ENCODE data around the gene SLC16A3.
A peak's percentile ranks its signal among the peaks of the same experiment; 100 is the strongest.
"Not testable (repeated sequence)": the region's sequence is repeated elsewhere in the genome, so short reads cannot be mapped to it uniquely, and the experiment has no call there.

The SLC16A3 gene

DNA sequence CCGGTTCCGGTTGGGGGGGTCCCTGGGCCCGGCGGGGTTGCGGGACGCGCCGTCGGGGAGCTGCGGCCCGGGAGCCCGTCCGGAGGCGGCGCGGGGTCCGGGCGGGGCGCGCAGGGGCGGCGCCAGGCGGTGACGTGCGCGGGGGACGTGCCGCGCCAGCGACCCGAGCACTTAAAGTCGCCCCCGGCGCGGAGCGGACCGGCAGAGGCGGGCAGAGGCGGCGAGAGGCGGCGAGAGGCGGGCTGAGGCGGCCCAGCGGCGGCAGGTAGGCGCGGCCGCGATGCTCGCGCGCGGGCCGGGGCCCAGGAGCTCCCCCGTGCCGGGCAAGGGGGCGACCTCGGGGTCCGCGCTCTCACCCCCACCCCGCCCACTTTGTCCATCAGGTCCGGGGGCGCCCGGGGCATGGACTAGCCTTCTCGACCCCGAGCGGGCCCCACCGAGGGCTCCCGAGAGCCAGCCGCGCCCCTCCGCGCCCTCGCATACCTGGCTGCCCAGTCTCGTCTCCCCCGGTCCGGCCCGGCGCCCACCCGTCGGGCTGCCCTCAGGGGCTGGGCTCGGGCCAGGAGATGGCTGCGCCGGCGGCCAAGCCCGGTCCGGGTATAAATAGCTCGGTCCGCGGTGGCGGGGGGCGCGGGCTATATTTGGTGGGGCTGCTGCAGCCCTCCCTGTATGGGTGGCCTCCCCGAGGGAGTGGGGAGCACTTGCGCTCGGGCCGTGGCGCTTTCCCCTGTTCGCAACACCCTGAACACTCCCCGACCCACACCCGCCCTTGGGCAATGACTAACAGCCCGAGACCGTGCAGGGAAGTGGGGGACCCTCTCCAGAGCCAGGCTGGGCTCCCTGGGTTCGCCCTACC is at the start of gene SLC16A3:
TSS of gene SLC16A3 (plus strand) at position 201 of the 856 bp plus-strand sequence. CDS start 6,967 bp downstream, outside the sequence.
- no peak for DNase-seq (ENCODE audit: low read depth in 2 of 2)

DNA sequence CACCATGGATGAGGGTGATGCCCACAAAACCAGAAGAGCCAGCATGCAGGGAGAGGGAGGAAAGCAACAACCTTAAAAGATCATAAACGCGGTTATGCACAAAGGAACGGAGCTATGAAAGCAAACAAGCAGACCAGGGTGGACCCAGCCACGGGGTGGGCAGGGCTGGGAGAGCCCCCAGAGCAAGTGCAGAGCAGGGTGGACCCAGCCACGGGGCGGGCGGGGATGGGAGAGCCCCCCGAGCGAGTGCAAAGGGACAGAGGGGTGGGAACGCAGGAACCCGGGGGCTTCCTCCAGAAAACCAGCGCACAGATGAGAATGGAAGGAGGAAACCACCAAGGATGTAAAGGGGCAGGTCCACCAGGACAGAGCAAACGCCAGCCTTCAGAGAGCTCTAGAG is 49.4 kb upstream of the SLC16A3 start:
- DNase-seq (ENCODE audit: low read depth in 2 of 2) = no peak

DNA sequence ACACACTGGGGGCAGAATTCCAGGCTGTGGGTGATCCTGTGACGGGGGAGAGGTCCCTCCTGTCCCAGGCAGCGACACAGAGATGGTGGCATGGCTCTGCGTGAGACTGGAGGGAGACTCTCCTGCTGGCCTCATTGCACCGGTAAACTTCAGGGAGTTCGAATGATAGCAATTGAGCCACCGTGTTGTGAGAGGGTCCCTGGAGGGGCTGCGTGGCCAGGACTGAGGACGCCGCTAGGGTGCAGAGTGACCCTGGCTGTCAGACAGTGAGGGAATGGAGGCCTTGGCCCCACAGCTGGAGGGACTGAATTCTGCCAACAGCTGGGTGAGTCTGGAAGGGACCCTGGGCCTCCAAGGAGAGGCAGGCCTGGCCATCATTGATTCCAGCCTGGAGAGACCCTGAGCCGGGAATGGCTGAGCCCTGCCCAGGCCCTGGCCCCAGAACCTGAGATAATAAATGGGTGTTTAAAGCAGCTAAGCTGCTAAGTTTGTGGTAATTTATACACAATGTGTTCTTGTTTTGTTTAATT is 48.8 kb upstream of the SLC16A3 start:
- DNase-seq (ENCODE audit: low read depth in 2 of 2) = no peak

DNA sequence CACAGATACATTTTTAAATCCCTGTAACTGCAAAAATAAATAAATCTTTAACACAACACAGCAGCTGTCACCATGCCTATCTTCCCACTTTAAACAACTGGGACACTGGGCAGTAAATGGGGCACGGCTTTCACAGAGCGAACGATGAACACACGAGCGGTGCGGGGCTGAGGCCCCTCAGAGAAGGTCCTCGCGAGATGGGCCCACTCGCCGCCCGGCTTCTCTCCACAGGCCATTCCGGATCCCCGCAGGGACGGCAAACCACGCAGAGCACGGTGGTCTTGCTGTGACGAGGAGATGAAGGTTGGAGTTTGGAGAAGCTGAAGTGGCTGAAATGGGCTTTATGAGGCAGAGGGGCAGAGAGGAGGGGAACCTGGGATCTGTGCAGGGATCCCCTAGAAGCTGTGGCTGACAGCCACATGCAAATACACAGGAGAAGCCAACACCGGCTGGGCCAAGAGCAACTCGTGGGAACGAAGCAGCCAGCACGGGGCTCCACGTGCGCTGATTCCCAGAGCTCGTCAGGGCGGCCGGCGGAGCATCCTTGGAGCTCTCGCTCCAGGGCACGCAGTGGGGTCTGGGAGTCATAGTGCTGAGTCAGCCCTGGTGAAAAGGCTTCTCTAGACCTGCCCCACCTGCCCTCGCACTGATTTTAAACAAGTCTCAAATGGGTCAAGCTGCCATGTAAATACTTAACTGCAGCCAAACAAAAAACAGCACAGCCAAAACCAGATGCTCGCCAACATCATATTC is 47.9 kb upstream of the SLC16A3 start:
- DNase-seq (ENCODE audit: low read depth in 2 of 2) = no peak

DNA sequence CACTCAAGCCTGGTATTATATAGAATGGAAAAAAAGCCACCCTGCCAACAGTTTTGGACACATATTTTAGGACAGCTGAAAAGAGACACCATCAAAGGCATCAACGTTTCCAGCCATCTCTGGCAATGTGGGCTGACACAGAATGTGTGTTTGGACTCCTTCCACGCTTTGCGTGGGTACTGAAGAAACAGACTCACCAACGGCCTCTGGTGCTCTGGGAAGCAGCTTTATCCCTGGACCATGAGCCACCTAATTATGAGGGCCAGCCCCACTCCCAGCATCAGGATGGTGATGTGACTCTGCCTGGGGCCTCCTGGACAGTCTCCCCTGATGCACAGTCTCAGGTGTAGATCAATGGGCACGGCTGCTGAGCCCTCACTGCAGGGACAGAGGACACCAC is 44.1 kb upstream of the SLC16A3 start:
- no peak for DNase-seq (ENCODE audit: low read depth in 2 of 2)

DNA sequence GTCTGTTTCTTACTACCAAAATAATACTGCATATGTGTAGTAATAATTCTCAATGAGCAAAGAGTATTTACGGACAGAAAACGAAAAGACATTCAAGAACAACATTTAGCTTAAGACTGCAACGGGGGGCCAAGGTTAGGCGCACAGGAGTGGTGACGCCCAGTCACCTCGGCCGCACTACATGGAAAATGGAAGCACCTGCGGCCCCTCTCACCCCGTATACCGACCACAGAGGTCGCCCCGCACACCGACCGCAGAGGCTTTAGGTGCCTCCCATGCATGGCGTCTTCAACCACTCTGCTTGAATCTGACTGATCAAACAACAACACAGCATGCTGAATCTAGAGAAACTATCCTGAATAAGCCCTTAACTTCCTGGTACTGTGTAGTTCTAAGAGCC is 42.6 kb upstream of the SLC16A3 start:
- no peak for DNase-seq (ENCODE audit: low read depth in 2 of 2)

DNA sequence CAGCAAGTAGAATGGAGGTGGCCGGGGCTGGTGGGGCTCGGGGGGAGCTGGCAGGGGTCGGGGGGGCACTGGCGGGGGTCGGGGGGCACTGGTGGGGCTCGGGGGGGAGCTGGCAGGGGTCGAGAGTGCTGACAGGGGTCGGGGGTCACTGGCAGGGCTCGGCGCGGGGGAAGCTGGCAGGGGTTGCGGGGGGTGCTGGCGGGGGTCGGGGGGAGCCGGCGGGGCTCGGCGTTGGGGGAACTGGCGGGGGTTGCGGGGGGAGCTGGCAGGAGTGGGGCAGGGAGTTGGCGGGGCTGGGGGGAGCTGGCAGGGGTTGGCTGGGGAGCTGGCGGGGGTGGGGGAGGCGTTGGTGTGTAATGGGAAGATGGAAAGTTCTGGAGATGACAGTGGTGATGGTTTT is 41.3 kb upstream of the SLC16A3 start:
- no peak for DNase-seq (ENCODE audit: low read depth in 2 of 2)

DNA sequence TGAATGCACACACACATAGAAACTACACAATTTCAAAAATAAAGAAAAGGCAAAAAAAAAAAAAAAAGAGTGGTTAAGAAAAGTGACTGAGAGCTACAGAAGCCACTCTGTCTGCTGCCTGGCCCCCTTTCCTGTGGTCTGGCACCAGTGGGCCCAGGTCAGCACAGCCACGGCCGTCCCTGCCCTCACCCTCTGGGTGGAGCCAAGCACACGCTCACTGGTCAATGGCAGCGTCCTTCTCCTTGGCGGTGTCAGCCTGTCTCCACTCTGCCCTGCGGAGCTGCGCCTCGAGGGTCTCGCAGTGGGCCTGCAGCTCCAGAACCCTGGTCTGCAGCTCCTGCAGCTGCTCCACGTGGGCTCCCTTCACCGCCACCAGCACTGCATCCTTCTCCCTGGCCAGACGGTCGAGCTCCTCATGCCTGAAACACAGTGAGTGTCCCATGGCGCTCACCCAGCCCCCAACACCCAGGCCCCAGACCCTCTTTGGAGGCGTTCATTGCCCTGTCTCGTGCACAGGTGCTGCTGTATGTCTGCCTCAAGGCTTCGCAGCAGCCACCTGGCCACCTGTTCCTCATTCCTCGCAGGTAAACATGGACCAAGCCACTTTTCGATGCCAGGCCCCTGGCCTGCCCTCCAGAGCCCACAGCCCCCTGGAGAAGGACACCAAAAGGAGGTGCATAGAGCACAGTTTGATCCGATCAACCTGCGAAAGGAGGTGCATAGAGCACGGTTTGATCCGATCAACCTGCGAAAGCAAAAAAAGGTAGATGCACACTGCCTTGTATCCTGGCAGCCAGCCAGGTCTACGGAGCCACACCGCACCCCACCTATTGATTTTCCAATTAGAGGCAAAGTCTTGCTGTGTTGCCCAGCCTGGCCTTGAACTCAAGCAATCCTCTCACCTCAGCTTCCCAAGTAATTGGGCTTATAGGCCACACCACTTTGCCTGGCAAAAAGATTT is 40.6 kb upstream of the SLC16A3 start:
- DNase-seq (ENCODE audit: low read depth in 2 of 2) = no peak

DNA sequence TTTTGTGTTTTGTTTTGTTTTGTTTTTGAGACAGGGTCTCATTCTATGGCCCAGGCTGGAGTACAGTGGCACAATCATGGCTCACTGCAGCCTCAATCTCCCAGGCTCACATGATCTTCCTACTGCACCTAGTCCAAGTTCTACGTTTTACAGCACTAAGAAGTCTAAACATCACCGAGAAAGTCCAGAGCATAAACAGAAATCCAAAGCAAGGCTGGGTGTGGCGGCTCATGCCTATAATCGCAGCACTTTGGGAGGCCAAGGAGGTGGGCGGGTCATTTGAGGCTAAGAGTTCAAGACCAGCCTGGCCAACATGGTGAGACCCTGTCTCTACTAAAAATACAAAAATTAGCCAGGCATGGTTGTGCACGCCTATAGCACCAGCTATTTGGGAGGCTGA is 35.8 kb upstream of the SLC16A3 start:
- DNase-seq (ENCODE audit: low read depth in 2 of 2) = not testable (repeated sequence)

DNA sequence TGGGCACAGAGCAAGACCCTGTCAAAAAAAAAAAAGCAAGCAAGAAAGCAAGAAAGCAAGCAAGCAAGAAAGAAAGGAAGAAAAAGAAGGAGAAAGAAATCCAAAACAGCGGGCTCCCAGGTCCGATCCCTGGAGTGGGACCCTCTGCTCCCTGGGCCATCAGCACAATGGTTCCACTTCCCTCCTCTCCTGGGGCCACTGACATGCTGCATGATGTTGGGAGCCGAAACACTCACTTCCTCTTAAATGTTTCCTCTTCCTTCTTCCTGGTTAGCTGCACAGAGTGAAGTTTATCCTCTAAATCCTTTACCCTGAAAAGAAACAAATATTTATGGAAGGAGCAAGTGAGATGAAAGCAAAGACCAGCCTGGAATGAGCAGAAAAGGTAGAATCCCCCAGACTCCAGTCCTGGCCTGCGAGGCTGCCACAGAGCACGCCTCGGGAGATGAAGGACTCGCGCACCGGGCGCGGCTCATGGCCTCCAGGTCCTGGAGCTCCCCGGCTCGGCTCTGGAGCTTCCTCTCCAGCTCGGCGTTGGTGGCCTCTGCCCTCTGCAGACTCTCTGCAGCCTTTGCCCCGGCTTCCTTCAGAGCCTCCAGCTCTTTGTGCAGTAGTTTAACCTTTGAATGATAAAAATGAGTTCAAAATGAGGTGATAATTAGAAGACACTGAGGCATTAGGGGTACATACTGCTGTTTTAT is 35.2 kb upstream of the SLC16A3 start:
- no peak for DNase-seq (ENCODE audit: low read depth in 2 of 2)

DNA sequence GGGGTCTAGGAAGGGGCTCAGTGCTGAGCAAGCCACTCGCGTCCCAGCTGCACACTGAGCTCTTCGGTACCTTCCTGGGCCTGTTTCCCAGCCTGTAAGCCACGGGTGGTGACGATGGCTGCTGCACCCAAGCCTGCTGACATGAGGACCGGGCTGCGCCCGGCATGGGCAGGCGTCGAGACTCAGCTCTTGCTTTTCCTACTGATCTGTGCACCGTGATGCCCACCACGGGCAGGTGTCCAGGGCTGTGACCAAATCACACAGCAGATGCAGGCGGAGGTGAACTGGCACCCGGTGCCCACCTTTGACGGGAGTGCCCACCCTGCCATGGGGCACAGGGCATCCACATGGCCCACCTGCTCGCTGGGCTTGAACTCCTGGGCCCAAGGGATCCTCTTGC is 34.1 kb upstream of the SLC16A3 start:
- no peak for DNase-seq (ENCODE audit: low read depth in 2 of 2)

DNA sequence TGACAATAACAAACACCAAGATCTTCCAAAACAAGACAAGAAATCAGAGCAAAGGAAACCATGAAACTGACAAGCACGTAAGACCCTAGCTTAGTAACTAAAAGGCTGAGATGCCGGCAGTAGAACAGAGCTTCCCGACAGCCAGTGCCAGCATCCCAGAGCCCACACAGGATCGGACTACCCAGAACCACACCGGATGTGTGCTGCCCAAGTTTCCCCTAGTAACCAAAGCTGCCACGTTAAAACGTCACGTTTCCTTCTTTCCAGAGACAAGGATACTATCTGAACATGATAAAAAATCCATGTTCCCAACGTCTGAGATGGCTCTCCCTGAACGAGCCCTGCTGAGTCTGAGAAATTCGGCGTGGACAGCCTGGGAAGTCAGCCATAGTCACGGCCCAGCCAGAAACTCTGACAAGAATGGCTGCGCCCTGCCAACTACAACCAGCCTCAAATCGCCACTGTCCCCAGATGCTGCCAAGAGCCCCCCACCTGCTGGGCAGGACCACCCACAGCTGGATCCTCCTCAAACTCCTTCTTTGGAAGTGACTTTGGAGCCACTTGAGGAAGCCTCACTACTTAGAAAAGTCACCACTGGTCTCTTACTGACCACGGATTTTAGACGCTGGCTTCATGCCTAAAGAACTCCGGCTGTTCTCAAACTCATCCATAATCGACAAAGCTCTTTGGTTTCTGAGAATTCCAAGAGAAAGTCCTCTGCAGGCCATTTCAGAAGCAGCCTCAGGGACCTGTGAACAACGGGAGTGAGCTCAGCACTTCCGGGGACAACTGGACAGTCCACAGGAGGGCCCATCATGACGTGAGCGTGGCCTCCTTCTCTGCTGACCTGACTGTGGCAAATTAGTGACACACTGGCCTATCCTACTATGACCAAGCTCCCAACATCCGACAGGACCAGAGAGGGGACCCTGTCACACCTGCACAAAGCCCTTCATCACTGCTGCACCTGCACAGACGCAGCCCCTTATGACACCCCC is 32.9 kb upstream of the SLC16A3 start:
- no peak for DNase-seq (ENCODE audit: low read depth in 2 of 2)

DNA sequence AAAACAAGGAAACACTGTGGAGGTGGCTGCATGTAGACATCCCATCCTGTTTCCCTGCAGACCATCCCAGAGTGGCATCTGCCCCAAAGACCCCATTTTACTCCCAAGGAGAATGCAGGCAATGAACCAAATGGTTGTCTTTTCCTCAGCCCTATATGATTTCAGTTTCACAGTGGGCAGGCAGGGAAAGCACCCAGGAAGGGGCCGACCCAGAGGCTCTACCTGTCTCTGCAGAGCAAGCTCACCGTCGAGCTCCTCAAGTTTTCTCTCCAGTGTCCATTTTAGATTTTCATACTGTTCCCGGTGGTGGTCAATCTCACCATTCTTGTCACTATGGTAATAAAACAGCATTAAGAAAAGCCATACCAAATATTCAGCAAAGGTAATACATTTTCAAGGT is 30.8 kb upstream of the SLC16A3 start:
- DNase-seq (ENCODE audit: low read depth in 2 of 2) = no peak

DNA sequence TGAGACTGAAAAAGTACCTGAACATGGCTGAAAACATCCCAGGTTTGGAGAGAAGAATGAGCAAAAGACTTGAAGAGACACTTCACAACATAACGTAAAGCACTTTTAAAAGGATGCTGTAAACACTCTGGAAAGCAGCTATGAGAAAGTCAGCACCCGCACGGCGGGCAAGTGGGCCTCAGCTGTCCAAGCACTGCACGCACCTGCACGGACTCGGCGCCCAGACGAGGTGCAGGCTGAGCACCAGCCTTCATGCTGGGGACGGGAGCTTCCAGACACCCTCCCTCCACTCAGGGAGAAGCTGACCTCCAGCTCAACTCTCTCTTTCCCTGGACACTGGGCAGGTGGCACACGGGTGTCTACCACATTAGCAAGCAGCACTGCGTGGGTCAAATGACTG is 29.3 kb upstream of the SLC16A3 start:
- no peak for DNase-seq (ENCODE audit: low read depth in 2 of 2)

DNA sequence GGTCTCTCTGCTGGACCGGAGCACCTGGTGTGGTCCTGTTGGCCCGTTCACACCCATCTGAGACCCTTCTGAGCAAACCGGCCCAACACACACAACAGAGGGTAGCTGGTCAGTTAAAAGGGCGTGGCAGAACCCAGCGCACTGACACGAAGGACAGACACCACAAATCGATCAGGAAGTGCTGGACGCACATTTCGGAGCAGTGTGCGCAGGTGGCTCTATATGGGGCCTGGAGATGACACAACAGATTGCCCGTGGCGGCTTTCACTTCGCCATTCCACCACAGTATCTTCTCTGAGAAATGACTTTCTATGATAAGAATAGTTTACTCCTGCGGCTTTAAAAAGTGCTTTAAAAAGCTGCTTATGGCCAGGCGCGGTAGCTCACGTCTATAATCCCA is 28.7 kb upstream of the SLC16A3 start:
- DNase-seq (ENCODE audit: low read depth in 2 of 2) = no peak

DNA sequence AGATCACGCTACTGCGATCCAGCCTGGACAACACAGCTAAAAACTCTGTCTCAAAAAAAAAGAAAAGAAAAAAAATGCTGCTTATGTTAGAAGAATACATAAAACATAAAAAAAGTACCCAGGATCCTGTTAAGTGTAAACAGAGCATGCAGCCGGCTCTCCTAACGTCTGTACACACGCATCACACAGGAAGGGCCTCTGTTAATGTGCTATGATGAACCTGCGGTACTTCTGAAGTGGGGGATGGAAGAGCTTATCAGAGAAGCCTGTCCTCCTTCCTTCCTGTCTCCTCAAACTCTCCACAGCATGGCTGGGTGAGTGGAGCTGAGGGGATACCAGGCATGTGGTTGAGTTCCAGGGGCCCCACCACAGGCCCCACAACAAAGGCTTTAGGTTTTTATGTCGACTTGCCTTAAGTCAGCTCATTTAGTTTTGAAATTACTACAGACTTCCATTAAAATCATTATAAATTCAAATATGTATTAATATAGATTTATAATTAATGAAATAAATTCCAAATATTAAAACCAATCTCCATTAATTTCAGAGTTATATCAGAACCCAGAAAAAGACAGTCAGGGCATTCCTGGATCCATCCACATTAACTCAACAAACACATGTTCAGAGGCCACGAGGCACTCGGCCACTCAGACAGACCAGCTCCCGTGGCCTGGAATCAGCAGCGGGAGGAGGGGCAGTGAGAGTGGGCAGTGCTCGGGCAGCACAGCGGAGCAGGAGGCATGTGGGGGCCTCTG is 27.9 kb upstream of the SLC16A3 start:
- DNase-seq (ENCODE audit: low read depth in 2 of 2) = peak in 1 of 2 experiments; percentile 59

DNA sequence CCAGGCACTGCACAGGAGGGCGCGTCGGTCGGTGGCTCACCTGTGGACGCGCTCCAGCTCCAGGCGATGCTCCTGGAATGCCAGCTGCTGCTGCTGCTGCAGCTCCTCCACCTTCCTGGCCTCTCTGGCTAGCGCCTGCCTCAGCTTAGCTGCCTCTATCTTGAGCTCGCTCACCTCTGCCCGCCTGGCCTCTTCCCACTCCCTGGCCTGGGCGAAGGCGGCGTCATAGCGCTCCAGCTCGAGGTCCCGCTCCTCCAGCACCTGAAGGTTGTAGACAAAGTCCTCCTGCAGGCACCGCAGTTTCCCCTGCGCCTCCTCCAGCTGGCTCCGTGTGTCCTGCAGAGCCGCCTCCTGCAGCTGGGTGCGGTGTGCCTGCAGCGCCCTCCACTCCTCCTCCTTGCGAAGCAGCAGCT is 27.3 kb upstream of the SLC16A3 start:
- no peak for DNase-seq (ENCODE audit: low read depth in 2 of 2)

DNA sequence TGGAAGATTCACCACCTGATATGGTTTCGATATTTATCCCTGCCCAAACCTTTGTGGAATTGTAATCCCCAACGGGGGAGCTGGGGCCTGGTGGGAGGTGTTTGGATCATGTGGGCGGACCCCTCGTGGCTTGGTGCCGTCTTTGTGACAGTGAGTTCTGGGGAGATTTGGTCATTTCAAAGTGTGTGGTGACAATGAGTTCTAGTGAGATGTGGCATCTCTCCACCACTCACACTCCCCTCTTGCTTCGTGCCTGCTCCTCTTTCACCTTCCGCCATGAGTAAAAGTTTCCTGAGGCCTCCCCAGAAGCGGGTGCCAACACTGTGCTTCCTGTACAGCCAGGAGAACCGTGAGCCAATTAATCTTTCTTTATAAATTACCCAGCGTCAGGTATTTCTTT is 25.9 kb upstream of the SLC16A3 start:
- peak in 1 of 2 experiments; percentile 39 for DNase-seq (ENCODE audit: low read depth in 2 of 2)

DNA sequence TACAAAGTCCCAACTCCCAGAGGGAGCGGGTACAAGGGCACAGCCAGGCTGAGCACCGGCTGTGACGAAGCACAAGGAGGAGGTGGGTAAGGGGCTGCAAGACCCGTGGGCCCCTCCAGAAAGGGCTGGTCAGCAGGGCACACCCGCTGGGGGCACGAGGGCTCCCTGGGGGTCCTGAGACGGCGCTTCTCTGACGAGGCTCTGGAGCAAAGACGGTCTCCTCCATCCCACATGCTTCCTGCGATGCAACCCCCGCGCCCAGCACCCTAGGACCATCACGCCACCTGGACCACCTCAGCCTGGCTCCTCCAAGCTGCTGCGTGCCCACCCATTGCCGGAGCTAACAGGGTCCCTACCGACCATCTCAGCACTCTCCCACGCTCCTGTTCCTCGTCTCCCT is 24.9 kb upstream of the SLC16A3 start:
- no peak for DNase-seq (ENCODE audit: low read depth in 2 of 2)

Measured in stimulated activated CD4-positive, alpha-beta T cell treated with anti-CD3 and anti-CD28 coated beads, Interleukin-12 subunit alpha, Interleukin-12 subunit beta, amount 100 ng/mL, for 24 hours (primary cell).